GM12878 (cell line): ENCODE data around the gene SIM2. TPM values are rescaled to one million over a fixed set of nuclear protein-coding genes. Genes with fewer than 3 reads are reported as not detected.

Experiments
- ATAC-seq: fragments of 200-7000 bp; cut with Tn5 transposase; 3 replicates; pipeline ENCODE4 v1.9.1; 2020; ENCODE audit warnings: mild to moderate bottlenecking, moderate library complexity
- BruUV-seq: library from RNA; stranded (reverse); fragments of 400-500 nt; replicated peaks from 2 replicates; lab custom pipeline; 2021; lab: Mats Ljungman, UMichigan
- CTCF ChIA-PET: fragments of 300-600 bp; sonication (Branson Sonifier 250); formaldehyde crosslinking; extraction: SDS; loops from one replicate; lab custom pipeline; 2021; ENCODE audit warnings: inconsistent platforms; lab: Yijun Ruan, JAX
- POLR2A ChIA-PET: fragments of 350-600 bp; formaldehyde crosslinking; extraction: SDS; loops from one replicate; lab custom pipeline; 2021; ENCODE audit warnings: inconsistent platforms; lab: Charles Lee
- RAD21 ChIA-PET: fragments of 300-600 bp; sonication (Branson Sonifier 250); formaldehyde crosslinking; loops from one replicate; lab custom pipeline; 2023; ENCODE audit warnings: antibody characterized with exemption; ENCODE audit not compliant: unreplicated experiment; lab: Charles Lee
- SMC1A ChIA-PET: fragments of 300-600 bp; sonication (Branson Sonifier 250); formaldehyde crosslinking; loops from one replicate; lab custom pipeline; 2023; ENCODE audit not compliant: unreplicated experiment, uncharacterized antibody; lab: Charles Lee
- DNase-seq: peaks from one replicate; pipeline ENCODE4 v3.0.0-alpha.2; 2011; ENCODE audit warnings: low read depth, low spot score
- FAIRE-seq: peaks from 3 replicates; lab custom pipeline; 2011; peaks lifted over from hg19 to GRCh38; lab: Jason Lieb, UNC
- H2AFZ ChIP-seq: 2 replicates; pipeline ENCODE4 v1.6.0; 2011; ENCODE audit warnings: low read depth, low read length, control low read depth; ENCODE audit not compliant: control insufficient read depth
- H3K27ac ChIP-seq: 2 replicates; pipeline ENCODE4 v1.5.1; 2011; ENCODE audit warnings: control low read depth; ENCODE audit not compliant: control insufficient read depth, insufficient read depth
- H3K27me3 ChIP-seq, 2 experiments: replicated peaks in 1 of 2; 2 replicates each; pipeline versions ENCODE4 v1.6.0 to v1.6.1; 2011; ENCODE audit warnings: low read length in 1 of 2; ENCODE audit not compliant: control insufficient read depth in 2 of 2, insufficient read depth in 2 of 2
- H3K36me3 ChIP-seq, 2 experiments: 2 replicates each; pipeline ENCODE4 v1.5.1; 2011; ENCODE audit warnings: low read length in 1 of 2; ENCODE audit not compliant: control insufficient read depth in 2 of 2, insufficient read depth in 2 of 2
- H3K4me1 ChIP-seq: 2 replicates; pipeline ENCODE4 v1.6.1; 2011; ENCODE audit warnings: mild to moderate bottlenecking, low read length, moderate library complexity, mixed read lengths; ENCODE audit not compliant: control insufficient read depth, insufficient read depth
- H3K4me2 ChIP-seq: 2 replicates; pipeline ENCODE4 v1.6.0; 2011; ENCODE audit warnings: control low read depth; ENCODE audit not compliant: control insufficient read depth, insufficient read depth
- H3K4me3 ChIP-seq: fragments of 200-600 bp; sonication (generic); 2 replicates; pipeline ENCODE4 v1.5.1; 2016
- H3K79me2 ChIP-seq: 2 replicates; pipeline ENCODE4 v1.6.0; 2011; ENCODE audit warnings: low read length; ENCODE audit not compliant: control insufficient read depth, insufficient read depth
- H3K9ac ChIP-seq: 2 replicates; pipeline ENCODE4 v1.8.0; 2011; ENCODE audit warnings: low read length, control low read depth, mixed read lengths; ENCODE audit not compliant: control insufficient read depth, insufficient read depth
- H3K9me3 ChIP-seq: replicated peaks from 3 replicates; pipeline ENCODE4 v1.5.1; 2011; ENCODE audit warnings: mild to moderate bottlenecking, low read length; ENCODE audit not compliant: control insufficient read depth, insufficient read depth
- H4K20me1 ChIP-seq: 2 replicates; pipeline ENCODE4 v1.6.0; 2011; ENCODE audit not compliant: control insufficient read depth, insufficient read depth
- BCL11A ChIP-seq: IDR thresholded peaks from 2 replicates; pipeline ENCODE4 v1.6.1; 2011; ENCODE audit warnings: low read depth, low read length
- BCL3 ChIP-seq: IDR thresholded peaks from 2 replicates; pipeline ENCODE4 v1.6.1; 2011; ENCODE audit warnings: borderline replicate concordance, low read depth, mild to moderate bottlenecking, moderate library complexity, low read length; ENCODE audit not compliant: insufficient read depth, poor library complexity, severe bottlenecking
- KAT2A ChIP-seq: conservative IDR thresholded peaks from 2 replicates; pipeline ENCODE4 v1.6.1; 2011; ENCODE audit warnings: low read depth, low read length; ENCODE audit not compliant: control insufficient read depth
- NFYB ChIP-seq: IDR thresholded peaks from 2 replicates; pipeline ENCODE4 v1.6.1; 2011; ENCODE audit warnings: low read depth, mild to moderate bottlenecking, low read length, improper control_type of control experiment, moderate library complexity; ENCODE audit not compliant: insufficient read depth
- SMAD1 ChIP-seq: fragments of 450-650 bp; IDR thresholded peaks from 2 replicates; pipeline ENCODE4 v1.6.1; 2018; ENCODE audit warnings: mild to moderate bottlenecking, low read depth; ENCODE audit not compliant: partially characterized antibody
- WGBS: methylation state at CpG from one replicate; pipeline ENCODE4 v1.1.6; 2016; ENCODE audit warnings: low lambda C conversion rate; ENCODE audit not compliant: insufficient replicate concordance, insufficient coverage; ENCODE audit errors: missing lambda C conversion rate; 5-methylcytosine and 5-hydroxymethylcytosine counted together
- in situ Hi-C: fragments of 300-500 bp; cut with MboI; formaldehyde crosslinking; loops from 9 replicates; pipeline ENCODE4 v1.14.3; 2018; ENCODE audit warnings: mixed read lengths
- intact Hi-C: fragments of 100-400 bp; cut with micrococcal nuclease; formaldehyde crosslinking; loops from one replicate; pipeline ENCODE4 v1.14.2; 2022; ENCODE audit not compliant: unreplicated experiment
- polyA plus RNA-seq, 11 experiments: library from polyadenylated mRNA; depleted of rRNA in 4 of 11; unstranded in 6 of 11; stranded (reverse) in 5 of 11; fragments of >200 nt; fragmentation: Nextera tagmentation in 4 of 11; fragmentation: Illumina TruSeq in 1 of 11; extraction: Ambion mirVana in 4 of 11; extraction: Trizol in 1 of 11; gene quantifications; 1 replicate in 1 of 11; 2 replicates in 10 of 11; pipeline versions ENCODE4 v1.2.1 to v1.2.3, GENCODE V29; 2011 to 2016; ENCODE audit warnings: inconsistent platforms in 2 of 11, missing spikeins in 2 of 11, low read depth in 1 of 11
- total RNA-seq, 4 experiments: library from RNA; depleted of rRNA in 3 of 4; stranded (reverse); fragments of >200 nt in 3 of 4; fragmentation: Illumina TruSeq in 1 of 4; extraction: Trizol in 1 of 4; gene quantifications; 2 replicates each; pipeline versions ENCODE4 v1.2.1 to v1.2.3, GENCODE V29; 2013 to 2021
- TF ChIP-seq, protein P1 (sequence below): IDR thresholded peaks from 2 replicates; pipeline ENCODE4 v1.6.1; 2012; ENCODE audit warnings: low read length, inconsistent platforms

SIM2 gene
- total and polyA plus RNA-seq, 10 of the 15 experiments (the other 5 are each of a cell fraction or from before 2014, with no cell fraction given): 0.02 to 0.15 (median 0.05) TPM; not detected in 7

DNA sequence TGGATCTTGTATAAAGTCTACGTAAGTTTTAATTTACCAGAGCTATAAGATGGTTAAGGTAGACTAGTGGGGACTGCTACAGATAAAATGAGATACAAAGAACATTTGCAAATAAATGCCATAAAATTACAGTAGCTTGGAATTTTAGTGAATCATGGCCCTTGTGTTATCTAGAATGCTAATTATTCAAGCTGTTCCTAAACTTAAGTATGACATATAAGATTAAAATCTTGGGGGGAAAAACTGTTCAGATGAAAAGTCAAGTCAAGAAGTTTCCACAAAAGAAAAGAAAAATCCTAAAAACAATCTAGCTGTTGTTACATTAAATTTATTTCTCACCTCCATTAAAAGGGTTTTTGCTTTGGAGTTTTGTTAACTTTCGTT lies 51.7 kb downstream of the SIM2 start:
- ChIA-PET RAD21 (no interaction called here), CTCF (no interaction called here), SMC1A (no interaction called here), POLR2A (no interaction called here)
- WGBS: 53% methylated on average over 2 of the region's 2 CpGs
- BruUV-seq: no TSS peak
- Histone ChIP-seq H3K4me3 (no peak overlapping the region), H3K4me2 (no peak overlapping the region), H3K27me3 (peaks cover 6 to 8% of the 10 kb centered on the region in 2 experiments), H3K27ac (no peak overlapping the region), H3K9me3 (no peaks in the 10 kb centered on the region), H4K20me1 (no peaks in the 10 kb centered on the region), H3K4me1 (no peaks in the 10 kb centered on the region), H3K79me2 (no peaks in the 10 kb centered on the region), H2AFZ (no peak overlapping the region), H3K36me3 (no peaks in the 10 kb centered on the region), H3K9ac (no peak overlapping the region)
- DNase-seq (no peak), FAIRE-seq (no peak), ATAC-seq (no peak)
- in situ Hi-C loops: no loop called here
- no peak for TF ChIP-seq SMAD1
- TF ChIP-seq BCL11A: no peak
- no peak for TF ChIP-seq KAT2A
- TF ChIP-seq NFYB: no peak
- TF ChIP-seq, protein P1, sequence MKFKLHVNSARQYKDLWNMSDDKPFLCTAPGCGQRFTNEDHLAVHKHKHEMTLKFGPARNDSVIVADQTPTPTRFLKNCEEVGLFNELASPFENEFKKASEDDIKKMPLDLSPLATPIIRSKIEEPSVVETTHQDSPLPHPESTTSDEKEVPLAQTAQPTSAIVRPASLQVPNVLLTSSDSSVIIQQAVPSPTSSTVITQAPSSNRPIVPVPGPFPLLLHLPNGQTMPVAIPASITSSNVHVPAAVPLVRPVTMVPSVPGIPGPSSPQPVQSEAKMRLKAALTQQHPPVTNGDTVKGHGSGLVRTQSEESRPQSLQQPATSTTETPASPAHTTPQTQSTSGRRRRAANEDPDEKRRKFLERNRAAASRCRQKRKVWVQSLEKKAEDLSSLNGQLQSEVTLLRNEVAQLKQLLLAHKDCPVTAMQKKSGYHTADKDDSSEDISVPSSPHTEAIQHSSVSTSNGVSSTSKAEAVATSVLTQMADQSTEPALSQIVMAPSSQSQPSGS: no peak
- no peak for TF ChIP-seq BCL3
- intact Hi-C loops: no loop called here
